BJ (cell line): Measurements from ENCODE around the gene MARCHF3. TPM values are rescaled to one million over a fixed set of nuclear protein-coding genes. Genes with fewer than 3 reads are reported as not detected.

Source experiments
- CTCF ChIA-PET: fragments of 350-600 bp; formaldehyde crosslinking; extraction: SDS; loops from one replicate; lab custom pipeline; 2021; ENCODE audit warnings: antibody characterized with exemption, inconsistent platforms; lab: Yijun Ruan, JAX
- POLR2A ChIA-PET: fragments of 300-600 bp; sonication (Branson Sonifier 250); formaldehyde crosslinking; extraction: SDS; loops from one replicate; lab custom pipeline; 2021; ENCODE audit warnings: antibody characterized with exemption; lab: Charles Lee
- DNase-seq: peaks from one replicate; pipeline ENCODE4 v3.0.0-alpha.2; 2011; ENCODE audit warnings: low read depth
- H3K27me3 ChIP-seq: 2 replicates; pipeline ENCODE4 v1.6.0; 2011; ENCODE audit warnings: low read length; ENCODE audit not compliant: control insufficient read depth, insufficient read depth
- H3K36me3 ChIP-seq: 2 replicates; pipeline ENCODE4 v1.5.1; 2011; ENCODE audit warnings: low read length; ENCODE audit not compliant: control insufficient read depth, insufficient read depth
- H3K4me3 ChIP-seq: 2 replicates; pipeline ENCODE4 v1.5.1; 2011; ENCODE audit warnings: low read depth, mild to moderate bottlenecking, control low read depth, low read length
- CTCF ChIP-seq: IDR thresholded peaks from 2 replicates; pipeline ENCODE4 v1.5.1; 2011; ENCODE audit warnings: low read depth, mild to moderate bottlenecking, control low read depth, inconsistent platforms, low read length, moderate library complexity; ENCODE audit not compliant: insufficient read depth
- polyA plus RNA-seq: library from polyadenylated mRNA; depleted of rRNA; stranded (reverse); fragments of >200 nt; gene quantifications from 2 replicates; pipeline ENCODE4 v1.2.3, GENCODE V29; 2011

MARCHF3 gene
- polyA plus RNA-seq, 1 experiment = 8.6 TPM

- TF ChIP-seq CTCF = no peak
- POLR2A ChIA-PET = no interaction called here
- no peaks in the 10 kb centered on the region for H3K27me3 ChIP-seq
- DNase-seq = no peak
- H3K4me3 ChIP-seq = no peak overlapping the region
- no peaks in the 10 kb centered on the region for H3K36me3 ChIP-seq
- CTCF ChIA-PET = no interaction called here
Observed at GRCh38 chr5:126875303-126875785, 155.0 kb downstream of the MARCHF3 start.

- ChIA-PET CTCF (no interaction called here), POLR2A (no interaction called here)
Observed at GRCh38 chr5:126872561-126873354, 157.6 kb downstream of the MARCHF3 start.

GRCh38 chr5:126871441-126871840 is 158.9 kb downstream of the MARCHF3 start:
- POLR2A ChIA-PET = no interaction called here
- Histone ChIP-seq H3K4me3 (no peak overlapping the region), H3K27me3 (no peaks in the 10 kb centered on the region), H3K36me3 (no peaks in the 10 kb centered on the region)
- no peak for DNase-seq
- CTCF ChIA-PET = no interaction called here
- no peak for TF ChIP-seq CTCF

More at GRCh38 chr5:126872561-126873354, 157.6 kb downstream of the MARCHF3 start:
- H3K27me3 ChIP-seq = no peaks in the 10 kb centered on the region
- H3K4me3 ChIP-seq = no peak overlapping the region
- H3K36me3 ChIP-seq = no peaks in the 10 kb centered on the region
- no peak for DNase-seq
- no peak for TF ChIP-seq CTCF

GRCh38 chr5:126869005-126869451 is 161.3 kb downstream of the MARCHF3 start:
- H3K4me3 ChIP-seq = peak overlapping the region; percentile 2; the same call in 1 of the 2 replicates
- CTCF ChIA-PET = no interaction called here
- DNase-seq = no peak

More at GRCh38 chr5:126869005-126869451, 161.3 kb downstream of the MARCHF3 start:
- Histone ChIP-seq H3K36me3 (no peaks in the 10 kb centered on the region), H3K27me3 (no peaks in the 10 kb centered on the region)
- POLR2A ChIA-PET = interaction anchor here (0.6 kb wide), 1 partner anchor 9 kb away, joined by 4 read pairs; no protein-coding TSS in a partner anchor
- TF ChIP-seq CTCF = no peak
